GM10266 (cell line): ENCODE data around the gene ZBTB7C.

ENCODE experiments used
- DNase-seq: peaks from one replicate; pipeline ENCODE4 v3.0.0; 2012; ENCODE audit errors: extremely low spot score
- TF ChIP-seq, protein P1 (sequence below): IDR thresholded peaks from 2 replicates; pipeline ENCODE4 v1.5.1; 2012; ENCODE audit warnings: mild to moderate bottlenecking, low read depth; ENCODE audit not compliant: control insufficient read depth, insufficient read depth; ENCODE audit errors: missing control alignments

ZBTB7C gene

DNA sequence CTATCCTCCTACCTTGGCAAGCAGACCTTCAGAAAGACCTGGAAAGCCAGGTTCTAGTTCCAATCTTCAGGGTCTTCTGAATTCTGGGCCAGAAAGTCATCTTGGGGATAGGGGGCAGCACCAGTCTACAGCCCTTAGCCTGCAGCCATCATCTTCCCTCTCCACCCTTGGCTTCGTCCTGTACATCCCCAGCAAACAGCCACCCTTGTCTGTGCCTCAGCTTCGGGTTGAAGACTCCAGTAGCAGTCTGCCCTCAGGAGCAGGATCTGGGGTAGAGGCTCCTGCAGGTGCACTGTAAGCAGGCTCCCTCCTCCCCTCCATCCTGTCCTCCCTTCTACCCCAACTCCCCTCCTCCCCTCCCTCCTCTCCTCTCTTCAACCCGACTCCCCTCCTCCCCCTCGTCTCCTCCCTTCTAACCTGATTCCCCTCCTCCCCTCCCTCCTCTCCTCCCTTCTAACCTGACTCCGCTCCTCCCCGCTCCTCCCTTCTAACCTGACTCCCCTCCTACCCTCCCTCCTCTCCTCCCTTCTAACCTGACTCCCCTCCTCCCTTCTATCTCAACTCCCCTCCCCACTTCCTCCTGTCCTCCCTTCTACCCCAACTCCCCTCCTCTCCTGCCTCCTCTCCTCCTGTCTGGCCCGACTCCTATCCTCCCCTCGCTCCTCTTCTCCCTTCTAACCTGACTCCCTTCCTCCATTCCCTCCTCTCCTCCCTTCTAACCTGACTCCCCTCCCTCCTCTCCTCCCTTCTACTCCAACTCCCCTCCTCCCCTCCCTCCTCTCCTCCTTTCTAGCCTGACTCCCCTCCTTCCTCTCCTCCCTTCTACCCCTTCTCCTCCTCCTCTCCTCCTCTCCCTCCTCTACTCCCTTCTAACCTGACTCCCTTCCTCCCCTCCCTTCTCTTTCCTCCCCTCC, 388.6 kb downstream of the ZBTB7C start:
- no peak for DNase-seq
- TF ChIP-seq, protein P1, sequence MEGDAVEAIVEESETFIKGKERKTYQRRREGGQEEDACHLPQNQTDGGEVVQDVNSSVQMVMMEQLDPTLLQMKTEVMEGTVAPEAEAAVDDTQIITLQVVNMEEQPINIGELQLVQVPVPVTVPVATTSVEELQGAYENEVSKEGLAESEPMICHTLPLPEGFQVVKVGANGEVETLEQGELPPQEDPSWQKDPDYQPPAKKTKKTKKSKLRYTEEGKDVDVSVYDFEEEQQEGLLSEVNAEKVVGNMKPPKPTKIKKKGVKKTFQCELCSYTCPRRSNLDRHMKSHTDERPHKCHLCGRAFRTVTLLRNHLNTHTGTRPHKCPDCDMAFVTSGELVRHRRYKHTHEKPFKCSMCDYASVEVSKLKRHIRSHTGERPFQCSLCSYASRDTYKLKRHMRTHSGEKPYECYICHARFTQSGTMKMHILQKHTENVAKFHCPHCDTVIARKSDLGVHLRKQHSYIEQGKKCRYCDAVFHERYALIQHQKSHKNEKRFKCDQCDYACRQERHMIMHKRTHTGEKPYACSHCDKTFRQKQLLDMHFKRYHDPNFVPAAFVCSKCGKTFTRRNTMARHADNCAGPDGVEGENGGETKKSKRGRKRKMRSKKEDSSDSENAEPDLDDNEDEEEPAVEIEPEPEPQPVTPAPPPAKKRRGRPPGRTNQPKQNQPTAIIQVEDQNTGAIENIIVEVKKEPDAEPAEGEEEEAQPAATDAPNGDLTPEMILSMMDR: no peak

GRCh38 chr18:48019557-48020325, 389.4 kb downstream of the ZBTB7C start:
- no peak for DNase-seq
- TF ChIP-seq, protein P1: no peak

DNA sequence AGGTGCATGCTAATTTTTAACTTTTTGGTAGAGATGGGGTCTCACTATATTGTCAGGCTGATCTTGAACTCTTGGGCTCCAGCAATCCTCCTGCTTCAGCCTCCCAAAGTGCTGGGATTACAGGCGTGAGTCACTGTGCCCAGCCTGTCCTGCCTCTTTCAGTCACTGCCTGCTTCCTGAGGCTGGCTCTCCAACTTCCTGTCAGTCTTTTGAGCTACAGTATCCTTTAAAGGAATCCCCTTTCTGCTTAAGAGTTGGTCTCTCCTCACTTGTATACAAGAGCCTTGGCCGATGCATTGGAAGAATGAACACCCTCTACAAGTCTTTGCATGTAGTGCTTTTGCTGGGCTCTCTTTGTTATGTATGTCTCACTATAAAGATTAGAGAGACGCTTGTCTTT, 390.3 kb downstream of the ZBTB7C start:
- no peak for DNase-seq
- TF ChIP-seq, protein P1: no peak

DNA sequence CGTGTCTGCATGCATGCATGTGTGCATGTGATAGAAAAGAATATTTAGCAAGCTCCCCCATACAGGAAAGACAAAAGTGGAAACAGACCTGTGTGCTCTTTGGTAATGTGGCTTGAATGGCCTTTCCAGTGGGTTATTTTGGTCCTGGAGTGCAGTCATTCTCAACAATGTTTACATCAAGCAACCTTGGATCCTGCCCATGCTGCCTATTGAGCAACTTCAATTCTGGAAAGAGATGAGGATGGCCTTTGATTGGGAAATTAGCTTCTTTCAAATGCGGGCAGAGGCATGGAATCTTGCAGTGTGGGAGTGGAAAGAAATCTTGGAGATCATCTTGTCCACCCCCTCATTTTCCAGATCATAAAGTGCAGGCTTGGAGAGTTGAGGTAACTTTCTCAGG, 391.5 kb downstream of the ZBTB7C start:
- no peak for DNase-seq
- TF ChIP-seq, protein P1: no peak

DNA sequence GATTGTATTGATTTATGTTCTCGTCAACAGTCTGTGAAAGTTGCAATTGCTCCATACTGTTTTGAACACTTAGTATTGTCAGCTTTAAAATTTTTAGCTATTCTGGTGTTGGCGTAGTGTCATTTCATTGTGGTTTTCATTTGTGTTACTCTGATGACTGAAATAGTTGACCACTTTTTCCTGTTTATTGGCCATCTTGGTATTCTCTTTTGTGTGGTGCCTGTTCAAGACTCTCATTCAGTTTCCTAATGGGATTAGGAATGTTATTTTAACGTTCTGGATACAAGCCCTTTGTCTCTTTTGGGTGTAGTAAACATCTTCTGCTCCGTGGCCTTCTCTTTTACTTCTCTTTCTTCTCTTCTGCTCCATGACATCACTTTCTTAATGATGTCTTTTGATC, 396.0 kb downstream of the ZBTB7C start:
- TF ChIP-seq, protein P1: no peak
- DNase-seq: no peak

DNA sequence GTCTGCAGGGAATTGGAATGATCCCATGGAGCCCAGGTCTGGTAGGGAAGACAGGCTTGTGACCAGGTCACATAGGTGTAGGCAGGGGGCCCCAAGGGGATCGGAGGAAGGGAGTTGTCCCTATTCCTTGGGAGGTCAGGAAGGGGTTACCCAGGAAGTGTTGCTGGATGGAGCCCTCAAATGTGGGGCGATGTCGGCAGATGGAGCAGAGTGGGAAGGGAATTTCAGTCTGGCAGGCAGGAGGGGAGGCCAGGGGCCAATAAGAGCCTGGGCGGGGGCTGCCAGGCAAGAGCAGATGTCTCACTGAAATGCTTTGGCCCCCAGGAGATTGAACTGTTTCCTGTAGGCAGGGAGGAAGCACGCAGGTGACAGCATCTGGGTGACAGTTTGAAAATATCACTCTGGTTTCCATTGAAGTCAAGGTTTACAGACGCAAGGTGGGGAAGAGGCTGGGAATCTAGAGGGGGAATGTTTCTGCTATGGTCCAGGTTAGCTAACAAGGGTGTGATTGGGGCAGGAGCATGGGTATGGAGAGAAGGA, 397.2 kb downstream of the ZBTB7C start:
- DNase-seq: no peak
- TF ChIP-seq, protein P1: no peak
